CD14-positive monocyte (primary cell): ENCODE measurements around the gene MRPS23. TPM values are rescaled to one million over a fixed set of nuclear protein-coding genes. Genes with fewer than 3 reads are reported as not detected.

Source experiments
- DNase-seq, 3 donors: peaks; one replicate each; pipeline ENCODE4 v3.0.0-alpha.2; 2011 to 2022
- H2AFZ ChIP-seq: 2 replicates; pipeline ENCODE4 v1.6.0; 2012; ENCODE audit warnings: mild to moderate bottlenecking, low read depth, low read length, inconsistent platforms; ENCODE audit not compliant: insufficient read depth, poor library complexity, severe bottlenecking
- H3K27ac ChIP-seq, 2 donors: 1 replicate in 1 of 2; 2 replicates in 1 of 2; pipeline ENCODE4 v1.5.1; 2012 to 2013; ENCODE audit warnings: low read length in 2 of 2, control low read depth in 1 of 2, inconsistent platforms in 1 of 2, low read depth in 1 of 2, mild to moderate bottlenecking in 1 of 2
- H3K27me3 ChIP-seq, 2 donors: one replicate each; pipeline versions ENCODE4 v1.6.0 to v1.6.1; 2011 to 2013; ENCODE audit warnings: low read length in 2 of 2; ENCODE audit not compliant: control insufficient read depth in 2 of 2, insufficient read depth in 2 of 2
- H3K36me3 ChIP-seq, 2 donors: replicated peaks in 1 of 2; 1 replicate in 1 of 2; 2 replicates in 1 of 2; pipeline versions ENCODE4 v1.5.1 to v1.6.1; 2012 to 2013; ENCODE audit warnings: low read length in 2 of 2, control low read depth in 1 of 2, inconsistent platforms in 1 of 2, mild to moderate bottlenecking in 1 of 2; ENCODE audit not compliant: insufficient read depth in 2 of 2, control insufficient read depth in 1 of 2
- H3K4me1 ChIP-seq, 2 donors: 1 replicate in 1 of 2; 2 replicates in 1 of 2; pipeline versions ENCODE4 v1.5.1 to v1.6.1; 2012 to 2013; ENCODE audit warnings: low read length in 2 of 2, control low read depth in 1 of 2, inconsistent platforms in 1 of 2, mild to moderate bottlenecking in 1 of 2, moderate library complexity in 1 of 2; ENCODE audit not compliant: insufficient read depth in 2 of 2, control insufficient read depth in 1 of 2
- H3K4me2 ChIP-seq: replicated peaks from 2 replicates; pipeline ENCODE3; 2012; ENCODE audit warnings: low read length, moderate library complexity, mild to moderate bottlenecking; ENCODE audit not compliant: poor library complexity, severe bottlenecking; ENCODE audit errors: extremely low read depth
- H3K4me3 ChIP-seq, 3 experiments: fragments of 200-600 bp in 1 of 3; sonication (generic) in 1 of 3; replicated peaks in 1 of 3; 1 replicate in 2 of 3; 2 replicates in 1 of 3; pipeline ENCODE4 v1.5.1; 2011 to 2013; ENCODE audit warnings: low read length in 3 of 3, mild to moderate bottlenecking in 3 of 3, control low read depth in 2 of 3, low read depth in 2 of 3, inconsistent platforms in 1 of 3, moderate library complexity in 1 of 3
- H3K79me2 ChIP-seq: 2 replicates; pipeline ENCODE4 v1.6.0; 2012; ENCODE audit warnings: mild to moderate bottlenecking, control low read depth, inconsistent platforms, low read length, moderate library complexity; ENCODE audit not compliant: insufficient read depth
- H3K9ac ChIP-seq: 2 replicates; pipeline ENCODE4 v1.6.0; 2017; ENCODE audit warnings: low read length, mild to moderate bottlenecking; ENCODE audit not compliant: insufficient read depth, poor library complexity, severe bottlenecking
- H3K9me3 ChIP-seq, 2 donors: replicated peaks in 1 of 2; 1 replicate in 1 of 2; 2 replicates in 1 of 2; pipeline versions ENCODE4 v1.5.1 to v1.6.1; 2012 to 2013; ENCODE audit warnings: low read length in 2 of 2, control low read depth in 1 of 2; ENCODE audit not compliant: control insufficient read depth in 1 of 2, insufficient read depth in 1 of 2
- H4K20me1 ChIP-seq: 2 replicates; pipeline ENCODE4 v1.6.0; 2012; ENCODE audit warnings: mild to moderate bottlenecking, low read length, control low read depth, moderate library complexity; ENCODE audit not compliant: insufficient read depth
- H3K27ac Mint-ChIP-seq, 7 donors: one replicate each; pipeline ENCODE4 v1.8.0; 2020; ENCODE audit warnings: mild to moderate bottlenecking in 7 of 7, mixed read lengths in 7 of 7, moderate library complexity in 6 of 7, inconsistent platforms in 2 of 7
- H3K27me3 Mint-ChIP-seq, 3 donors: one replicate each; pipeline ENCODE4 v1.8.0; 2021 to 2022; ENCODE audit warnings: low read depth in 3 of 3, mild to moderate bottlenecking in 3 of 3, mixed read lengths in 3 of 3, moderate library complexity in 3 of 3, inconsistent platforms in 1 of 3
- H3K36me3 Mint-ChIP-seq, 2 donors: one replicate each; pipeline ENCODE4 v1.8.0; 2020; ENCODE audit warnings: mixed read lengths in 2 of 2, inconsistent platforms in 1 of 2, mild to moderate bottlenecking in 1 of 2
- H3K4me1 Mint-ChIP-seq: one replicate; pipeline ENCODE4 v1.8.0; 2020; ENCODE audit warnings: mild to moderate bottlenecking, mixed read lengths
- H3K4me3 Mint-ChIP-seq, 2 donors: one replicate each; pipeline ENCODE4 v1.8.0; 2020; ENCODE audit warnings: mild to moderate bottlenecking in 2 of 2, mixed read lengths in 2 of 2, moderate library complexity in 1 of 2
- H3K9me3 Mint-ChIP-seq, 7 donors: one replicate each; pipeline ENCODE4 v1.8.0; 2020 to 2022; ENCODE audit warnings: mixed read lengths in 7 of 7, mild to moderate bottlenecking in 6 of 7, moderate library complexity in 6 of 7, inconsistent platforms in 2 of 7
- CTCF ChIP-seq: fragments of 200-600 bp; IDR thresholded peaks from one replicate; pipeline ENCODE4 v1.8.0; 2022; ENCODE audit warnings: antibody characterized with exemption, mild to moderate bottlenecking
- WGBS: methylation state at CpG from one replicate; pipeline ENCODE4 v1.1.5; 2013; ENCODE audit warnings: missing lambda C conversion rate; ENCODE audit not compliant: insufficient coverage; 5-methylcytosine and 5-hydroxymethylcytosine counted together
- intact Hi-C, 2 donors: fragments of 100-400 bp; cut with micrococcal nuclease; formaldehyde crosslinking; loops; one replicate each; pipeline versions ENCODE4 v1.15.0 to v1.15.1; 2023
- polyA minus RNA-seq: library from RNA; depleted of rRNA, polyadenylated mRNA; stranded (reverse); fragments of >200 nt; gene quantifications from 2 replicates; pipeline ENCODE4 v1.2.3, GENCODE V29; 2012
- polyA plus RNA-seq, 3 donors: library from polyadenylated mRNA; depleted of rRNA in 1 of 3; unstranded in 2 of 3; stranded (reverse) in 1 of 3; fragments of 300-500 nt in 2 of 3; fragments of >200 nt in 1 of 3; fragmentation: Illumina TruSeq in 2 of 3; gene quantifications; 1 replicate in 2 of 3; 2 replicates in 1 of 3; pipeline ENCODE4 v1.2.3, GENCODE V29; 2012 to 2021
- total RNA-seq, 12 experiments: library from RNA in 1 of 12; stranded (reverse) in 1 of 12; fragments of 120-200 nt in 1 of 12; gene quantifications; one replicate each; pipeline ENCODE4 v1.2.4 and lab custom pipeline; 2013 to 2026; ENCODE audit warnings: mixed read lengths in 6 of 12, inconsistent platforms in 1 of 12

MRPS23 gene
- total RNA-seq (2013), result 34.6 TPM
- polyA plus RNA-seq (10 to 100 TPM; 14.5 to 40.6 (median 32.7) TPM), polyA minus RNA-seq (8.0 and 14.4 TPM in 2 replicates), total RNA-seq (lab: John Stamatoyannopoulos, UW) (2.0 to 10.2 (median 5.8) reads per million in 11 experiments)

GRCh38 chr17:57849874-57850754, at the start of gene MRPS23:
Gene MRPS23 (minus strand): TSS chr17:57850044. CDS start chr17:57850010, 34 bp downstream.
- peak; percentile 94 to 95 (median 95) for DNase-seq
- H3K4me1 Mint-ChIP-seq, result peaks cover 45% of the 10 kb centered on the region
- Histone ChIP-seq H3K9me3 (no peaks in the 10 kb centered on the region), H4K20me1 (no peaks in the 10 kb centered on the region), H3K4me1 (peaks cover 39 to 42% of the 10 kb centered on the region in 2 donors), H3K36me3 (peaks cover 7 to 8% of the 10 kb centered on the region in 2 donors), H3K9ac (peak within 1 kb of the TSS; percentile 87), H2AFZ (peak within 1 kb of the TSS; percentile 95), H3K27ac (peak within 1 kb of the TSS; percentile 90 to 96), H3K79me2 (peaks cover 36% of the 10 kb centered on the region), H3K27me3 (no peaks in the 10 kb centered on the region), H3K4me2 (peak within 1 kb of the TSS; percentile 85), H3K4me3 (peak within 1 kb of the TSS; percentile 81 to 96 (median 86))
- TF ChIP-seq CTCF, result no peak
- no peaks in the 10 kb centered on the region for H3K27me3 Mint-ChIP-seq
- intact Hi-C loops, result loop anchor here (10.0 kb wide), 2 partner anchors 55 to 235 kb away; partner anchors contain the start of gene DYNLL2 (in 2 of the 2)
- H3K9me3 Mint-ChIP-seq, result peaks cover 0 to 2% (median 0%) of the 10 kb centered on the region in 7 donors
- H3K27ac Mint-ChIP-seq, result peak within 1 kb of the TSS; percentile 94 to 99 (median 97)
- H3K36me3 Mint-ChIP-seq, result peaks cover 10 to 16% of the 10 kb centered on the region in 2 donors
- peak within 1 kb of the TSS; percentile 98 to 99 for H3K4me3 Mint-ChIP-seq
- WGBS, result under 1% methylated on average over 50 of the region's 57 CpGs

GRCh38 chr17:57899391-57899790, 49.5 kb upstream of the MRPS23 start:
- Mint-ChIP-seq H3K4me1 (peaks cover 88% of the 10 kb centered on the region), H3K4me3 (peak overlapping the region in 1 of 2 donors; percentile 52), H3K27me3 (no peaks in the 10 kb centered on the region), H3K36me3 (peaks cover 2 to 19% of the 10 kb centered on the region in 2 donors), H3K27ac (peak overlapping the region; percentile 83 to 96 (median 95)), H3K9me3 (no peaks in the 10 kb centered on the region)
- Histone ChIP-seq H4K20me1 (no peaks in the 10 kb centered on the region), H3K4me2 (peak overlapping the region; percentile 47), H3K9me3 (no peaks in the 10 kb centered on the region), H3K4me3 (peak overlapping the region in 1 of 3 experiments; percentile 48), H3K4me1 (peaks cover 85 to 88% of the 10 kb centered on the region in 2 donors), H3K9ac (peak overlapping the region; percentile 42), H3K36me3 (no peaks in the 10 kb centered on the region), H3K27me3 (no peaks in the 10 kb centered on the region), H3K79me2 (peaks cover 45% of the 10 kb centered on the region), H3K27ac (peak overlapping the region; percentile 74 to 82), H2AFZ (peak overlapping the region; percentile 41)
- 53% methylated on average over 5 of the region's 8 CpGs for WGBS
- intact Hi-C loops, result no loop called here
- DNase-seq, result peak in 1 of 3 donors; percentile 19
- no peak for TF ChIP-seq CTCF
